Transverse colon (tissue), 4 donors: Measurements from ENCODE around the gene JADE2.

Experiments used
- CTCF ChIP-seq, 5 experiments: fragments of 200-600 bp in 3 of 5; fragments of 450-650 bp in 2 of 5; sonication (generic) in 3 of 5; IDR thresholded peaks; 1 replicate in 2 of 5; 2 replicates in 3 of 5; pipeline ENCODE4 v1.5.1; 2016 to 2017; ENCODE audit warnings: antibody characterized with exemption in 5 of 5, inconsistent platforms in 3 of 5, mild to moderate bottlenecking in 2 of 5, moderate library complexity in 1 of 5
- EP300 ChIP-seq: sonication (generic); formaldehyde crosslinking; IDR thresholded peaks from one replicate; pipeline ENCODE4 v1.6.1; 2017; ENCODE audit warnings: antibody characterized with exemption, low read depth
- POLR2A ChIP-seq: fragments of 450-650 bp; IDR thresholded peaks from one replicate; pipeline ENCODE4 v1.6.1; 2016; ENCODE audit warnings: antibody characterized with exemption, mild to moderate bottlenecking, moderate library complexity
- POLR2AphosphoS5 ChIP-seq, 3 donors: sonication (generic); formaldehyde crosslinking; IDR thresholded peaks; one replicate each; pipeline ENCODE4 v1.6.1; 2016; ENCODE audit warnings: antibody characterized with exemption in 3 of 3

DNA sequence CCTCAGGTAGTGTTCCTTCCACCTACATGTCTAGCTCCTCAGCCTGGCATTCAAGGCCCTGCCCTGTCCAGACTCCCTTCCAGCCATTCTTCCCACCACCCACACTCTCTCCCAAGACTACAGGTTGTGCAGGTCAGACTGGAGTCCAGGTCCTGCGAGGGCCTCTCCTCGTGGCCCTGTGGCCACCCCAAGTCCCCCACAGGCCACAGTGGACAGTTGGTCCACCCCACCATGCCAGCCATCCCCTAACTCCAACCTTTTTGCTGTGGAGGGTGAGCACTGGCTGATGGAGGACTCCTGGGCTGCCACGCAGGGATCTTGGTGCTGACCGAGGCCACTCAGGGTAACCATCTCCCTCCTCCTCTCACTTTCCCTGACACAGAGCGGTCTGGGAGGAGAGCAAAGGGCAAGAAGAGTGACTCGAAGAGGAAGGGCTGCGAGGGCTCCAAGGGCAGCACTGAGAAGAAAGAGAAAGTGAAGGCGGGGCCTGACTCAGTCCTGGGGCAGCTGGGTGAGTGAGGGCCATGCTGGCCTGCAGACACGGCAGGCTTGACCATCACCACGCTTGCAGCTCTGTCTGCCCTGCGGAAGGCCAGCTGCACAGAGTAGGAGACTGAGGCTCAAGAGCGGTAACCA, 51.0 kb downstream of the JADE2 start:
- TF ChIP-seq CTCF (IDR thresholded peaks at IDR 0.05): no peak
- no peak for TF ChIP-seq POLR2A
- TF ChIP-seq POLR2AphosphoS5 (IDR thresholded peaks at IDR 0.05): no peak
- TF ChIP-seq EP300: no peak
